ENCODE results near the gene PMFBP1. TPM values are rescaled to one million over a fixed set of nuclear protein-coding genes. Genes with fewer than 3 reads are reported as not detected.

Gene PMFBP1
- polyA plus RNA-seq, 1 of the 3 experiments (the other 2 are of a cell fraction): 0.16 TPM

GRCh38 chr16:72122308-72122707 is 49.6 kb downstream of the PMFBP1 start (continued):
- no peak for TF ChIP-seq FOXM1 (IDR thresholded peaks at IDR 0.05; ENCODE audit: low read depth)
- no peak for TF ChIP-seq SIN3A (IDR thresholded peaks at IDR 0.05; ENCODE audit: borderline replicate concordance, low read depth, low read length)
- TF ChIP-seq MEF2A (IDR thresholded peaks at IDR 0.05; ENCODE audit: borderline replicate concordance, low read depth): no peak
- TF ChIP-seq RXRA (IDR thresholded peaks at IDR 0.05; ENCODE audit: borderline replicate concordance, low read depth): no peak
- TF ChIP-seq YY1 (IDR thresholded peaks at IDR 0.05; ENCODE audit: low read depth): no peak
- no peak for TF ChIP-seq EP300 (IDR thresholded peaks at IDR 0.05; ENCODE audit: borderline replicate concordance in 1 of 2, low read depth in 1 of 2, low read length in 1 of 2)
- no peak for TF ChIP-seq SMC3 (IDR thresholded peaks at IDR 0.05; ENCODE audit: low read depth, low read length)
- no peak for TF ChIP-seq RAD21 (IDR thresholded peaks at IDR 0.05; ENCODE audit: low read length)

GRCh38 chr16:72120026-72120425 is 51.9 kb downstream of the PMFBP1 start:
- H3K36me3 ChIP-seq (replicated peaks in 1 of 2; ENCODE audit: control insufficient read depth in 1 of 2, insufficient read depth in 2 of 2, low read length in 1 of 2): peaks cover 0 to 4% of the 10 kb centered on the region in 2 experiments
- CTCF ChIA-PET: no interaction called here
- H3K4me1 ChIP-seq (ENCODE audit: control insufficient read depth in 1 of 2, insufficient read depth in 2 of 2, low read depth in 1 of 2, low read length in 1 of 2): peaks cover 0 to 2% of the 10 kb centered on the region in 2 experiments; a peak in 2 of 4 replicates
- H3K9me3 ChIP-seq: no peaks in the 10 kb centered on the region
- no peaks in the 10 kb centered on the region for H3K9me2 ChIP-seq
- no peak for TF ChIP-seq EP300 (IDR thresholded peaks at IDR 0.05; ENCODE audit: borderline replicate concordance in 1 of 2, low read depth in 1 of 2, low read length in 1 of 2)
- TF ChIP-seq NRF1 (IDR thresholded peaks at IDR 0.05; ENCODE audit: low read depth, low read length): no peak
- TF ChIP-seq RCOR1 (IDR thresholded peaks at IDR 0.05; ENCODE audit: low read length): no peak
- no peak for TF ChIP-seq CHD2 (IDR thresholded peaks at IDR 0.05; ENCODE audit: low read length, partially characterized antibody)
- no peak for TF ChIP-seq USF2 (IDR thresholded peaks at IDR 0.05; ENCODE audit: borderline replicate concordance, low read depth, low read length)
- TF ChIP-seq TEAD4 (IDR thresholded peaks at IDR 0.05; ENCODE audit: borderline replicate concordance, insufficient read depth): no peak
- TF ChIP-seq PBX3 (IDR thresholded peaks at IDR 0.05): no peak
- H3K27me3 ChIP-seq (ENCODE audit: insufficient read depth): no peaks in the 10 kb centered on the region
- no peak overlapping the region for H3K9ac ChIP-seq
- POLR2A ChIA-PET: interaction anchor here (0.6 kb wide), 1 partner anchor 228 kb away, joined by 6 read pairs; no protein-coding TSS in a partner anchor
- 80% methylated on average over 5 of the region's 5 CpGs for WGBS (ENCODE audit: low lambda C conversion rate)
- no peaks in the 10 kb centered on the region for H4K20me1 ChIP-seq (ENCODE audit: insufficient read depth)
- H3K4me2 ChIP-seq: no peak overlapping the region
- no peak overlapping the region for H3K27ac ChIP-seq (ENCODE audit: low read depth in 2 of 2, low read length in 1 of 2)
- no peak overlapping the region for H3K4me3 ChIP-seq (ENCODE audit: low read depth in 2 of 2, low read length in 1 of 2)
- no peak for DNase-seq
- no peaks in the 10 kb centered on the region for H3K79me2 ChIP-seq (ENCODE audit: insufficient read depth)
- H3F3A ChIP-seq (replicated peaks; ENCODE audit: insufficient read depth): no peaks in the 10 kb centered on the region
- H2AFZ ChIP-seq (ENCODE audit: low read depth): no peak overlapping the region

- Histone ChIP-seq H3F3A (replicated peaks; ENCODE audit: insufficient read depth) (no peaks in the 10 kb centered on the region), H3K27ac (ENCODE audit: low read depth in 2 of 2, low read length in 1 of 2) (no peak overlapping the region), H3K36me3 (replicated peaks in 1 of 2; ENCODE audit: control insufficient read depth in 1 of 2, insufficient read depth in 2 of 2, low read length in 1 of 2) (peaks cover 11 to 44% of the 10 kb centered on the region in 2 experiments), H3K9ac (no peak overlapping the region), H3K9me2 (no peaks in the 10 kb centered on the region), H3K4me2 (no peak overlapping the region), H2AFZ (ENCODE audit: low read depth) (no peak overlapping the region), H3K4me3 (ENCODE audit: low read depth in 2 of 2, low read length in 1 of 2) (no peak overlapping the region), H3K4me1 (ENCODE audit: control insufficient read depth in 1 of 2, insufficient read depth in 2 of 2, low read depth in 1 of 2, low read length in 1 of 2) (peaks cover 0 to 2% of the 10 kb centered on the region in 2 experiments; a peak in 2 of 4 replicates), H4K20me1 (ENCODE audit: insufficient read depth) (no peaks in the 10 kb centered on the region), H3K27me3 (ENCODE audit: insufficient read depth) (no peaks in the 10 kb centered on the region), H3K9me3 (no peaks in the 10 kb centered on the region), H3K79me2 (ENCODE audit: insufficient read depth) (no peaks in the 10 kb centered on the region)
- no peak for DNase-seq
- POLR2A ChIA-PET: no interaction called here
- CTCF ChIA-PET: interaction anchor here (1.0 to 3.3 kb wide), 2 partner anchors 11 to 15 kb away, joined by 3 to 15 read pairs; no protein-coding TSS in a partner anchor
- TF ChIP-seq MXI1 (IDR thresholded peaks at IDR 0.05; ENCODE audit: low read depth, low read length) (no peak), TAF1 (IDR thresholded peaks at IDR 0.05; ENCODE audit: borderline replicate concordance, low read depth, low read length) (no peak), PBX3 (IDR thresholded peaks at IDR 0.05) (no peak), GATA2 (CRISPR knock-in tag; IDR thresholded peaks at IDR 0.05) (no peak), ELF1 (IDR thresholded peaks at IDR 0.05) (no peak), CTCF (IDR thresholded peaks at IDR 0.05) (no peak), USF1 (IDR thresholded peaks at IDR 0.05; ENCODE audit: borderline replicate concordance, low read depth) (no peak), TCF12 (IDR thresholded peaks at IDR 0.05) (no peak), MEF2A (IDR thresholded peaks at IDR 0.05; ENCODE audit: borderline replicate concordance, low read depth) (no peak), GABPA (IDR thresholded peaks at IDR 0.05; ENCODE audit: low read depth) (no peak)
Measured at GRCh38 chr16:72113616-72113945, 58.4 kb downstream of the PMFBP1 start.
